ENCODE results near the gene SPRR2E.
"Not testable (repeated sequence)": the region's sequence is repeated elsewhere in the genome, so short reads cannot be mapped to it uniquely, and the experiment has no call there.

Gene SPRR2E

GRCh38 chr1:153058826-153059784, 35.2 kb downstream of the SPRR2E start:
- DNase-seq: no peak

- no peak for DNase-seq
Measured at GRCh38 chr1:153058154-153058553, 36.2 kb downstream of the SPRR2E start.

GRCh38 chr1:153057375-153057774, 37.0 kb downstream of the SPRR2E start, which contains the start of gene SPRR2A:
TSS of gene SPRR2A (minus strand) at chr1:153057512. CDS start at chr1:153056735, 777 bp downstream.
- DNase-seq: no peak

- DNase-seq: not testable (repeated sequence)
Measured at GRCh38 chr1:153056111-153056510, 38.2 kb downstream of the SPRR2E start.

GRCh38 chr1:153049211-153049610, 45.1 kb downstream of the SPRR2E start:
- DNase-seq: no peak

All from DMS79 (cell line).